Coronary artery (tissue), 2 donors: ENCODE results near the gene METTL1.
"Not testable (repeated sequence)": the region's sequence is repeated elsewhere in the genome, so short reads cannot be mapped to it uniquely, and the experiment has no call there.

Source experiments
- DNase-seq: peaks from one replicate; pipeline ENCODE4 v3.0.0-alpha.2; 2017; ENCODE audit warnings: low spot score
- H3K27ac ChIP-seq, 2 donors: fragments of 200-600 bp; sonication (generic); one replicate each; pipeline ENCODE4 v1.5.1; 2016 to 2019
- H3K4me3 ChIP-seq: fragments of 200-600 bp; sonication (generic); 2 replicates; pipeline ENCODE4 v1.5.1; 2016; ENCODE audit warnings: mild to moderate bottlenecking, moderate library complexity
- TF ChIP-seq, protein P1 (sequence below): fragments of 200-600 bp; sonication (generic); IDR thresholded peaks from one replicate; pipeline ENCODE4 v1.5.1; 2019; ENCODE audit warnings: antibody characterized with exemption

METTL1 gene

GRCh38 chr12:57771873-57772428 lies at the start of gene METTL1:
TSS of gene METTL1 (minus strand) at chr12:57772105. CDS start at chr12:57772083, 22 bp downstream.
- TF ChIP-seq, protein P1, sequence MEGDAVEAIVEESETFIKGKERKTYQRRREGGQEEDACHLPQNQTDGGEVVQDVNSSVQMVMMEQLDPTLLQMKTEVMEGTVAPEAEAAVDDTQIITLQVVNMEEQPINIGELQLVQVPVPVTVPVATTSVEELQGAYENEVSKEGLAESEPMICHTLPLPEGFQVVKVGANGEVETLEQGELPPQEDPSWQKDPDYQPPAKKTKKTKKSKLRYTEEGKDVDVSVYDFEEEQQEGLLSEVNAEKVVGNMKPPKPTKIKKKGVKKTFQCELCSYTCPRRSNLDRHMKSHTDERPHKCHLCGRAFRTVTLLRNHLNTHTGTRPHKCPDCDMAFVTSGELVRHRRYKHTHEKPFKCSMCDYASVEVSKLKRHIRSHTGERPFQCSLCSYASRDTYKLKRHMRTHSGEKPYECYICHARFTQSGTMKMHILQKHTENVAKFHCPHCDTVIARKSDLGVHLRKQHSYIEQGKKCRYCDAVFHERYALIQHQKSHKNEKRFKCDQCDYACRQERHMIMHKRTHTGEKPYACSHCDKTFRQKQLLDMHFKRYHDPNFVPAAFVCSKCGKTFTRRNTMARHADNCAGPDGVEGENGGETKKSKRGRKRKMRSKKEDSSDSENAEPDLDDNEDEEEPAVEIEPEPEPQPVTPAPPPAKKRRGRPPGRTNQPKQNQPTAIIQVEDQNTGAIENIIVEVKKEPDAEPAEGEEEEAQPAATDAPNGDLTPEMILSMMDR = no peak
- peak within 1 kb of the TSS; percentile 46 to 99 for H3K27ac ChIP-seq
- peak within 1 kb of the TSS; percentile 93 for H3K4me3 ChIP-seq
- peak; percentile 97 for DNase-seq

DNA sequence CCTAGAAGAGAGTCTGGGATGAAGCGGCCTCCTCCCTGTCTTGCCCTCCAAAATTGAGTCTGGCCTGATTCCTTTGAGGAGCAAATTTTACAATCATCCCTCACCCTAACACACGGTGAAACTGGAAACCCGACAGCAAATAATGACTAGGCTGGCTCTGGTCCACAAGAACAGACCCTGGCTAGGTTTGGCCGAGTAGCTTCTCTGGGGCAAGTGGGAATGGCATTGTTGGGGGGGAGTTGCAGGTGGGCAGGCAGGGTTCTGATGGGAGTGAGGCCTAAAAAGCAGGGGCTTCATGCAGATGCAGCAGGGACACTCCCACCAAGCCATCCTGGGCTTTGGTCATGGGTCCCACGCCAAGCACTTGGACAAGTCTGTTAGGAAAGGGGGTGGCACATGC lies 49.1 kb upstream of the METTL1 start:
- H3K4me3 ChIP-seq = not testable (repeated sequence)
- peak; percentile 43 for DNase-seq
- H3K27ac ChIP-seq = peak overlapping the region in 1 of 2 donors; percentile 12

DNA sequence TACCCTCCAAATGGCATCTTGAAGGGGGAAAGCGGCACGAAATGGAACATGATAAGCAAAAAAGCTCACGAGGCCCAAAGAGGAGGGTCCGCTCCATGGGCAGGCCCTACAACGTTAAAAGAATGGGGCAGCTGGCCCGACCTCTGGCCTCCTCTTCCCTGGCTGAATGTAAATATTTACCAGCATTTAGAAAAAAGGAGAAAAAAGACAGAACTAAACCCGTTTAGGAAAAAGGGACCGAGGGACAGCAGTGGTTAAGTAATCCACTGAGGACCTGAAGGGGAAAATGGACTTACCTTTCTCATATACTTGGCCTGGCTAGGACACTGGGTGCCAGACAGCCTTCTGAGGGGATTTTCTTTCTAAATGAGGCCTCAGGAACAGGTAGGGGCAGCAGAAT lies 48.2 kb upstream of the METTL1 start:
- not testable (repeated sequence) for DNase-seq, H3K27ac ChIP-seq, H3K4me3 ChIP-seq

GRCh38 chr12:57817990-57818331 lies 46.1 kb upstream of the METTL1 start:
- H3K27ac ChIP-seq = peak overlapping the region in 1 of 2 donors; percentile 68
- H3K4me3 ChIP-seq, DNase-seq: not testable (repeated sequence)

DNA sequence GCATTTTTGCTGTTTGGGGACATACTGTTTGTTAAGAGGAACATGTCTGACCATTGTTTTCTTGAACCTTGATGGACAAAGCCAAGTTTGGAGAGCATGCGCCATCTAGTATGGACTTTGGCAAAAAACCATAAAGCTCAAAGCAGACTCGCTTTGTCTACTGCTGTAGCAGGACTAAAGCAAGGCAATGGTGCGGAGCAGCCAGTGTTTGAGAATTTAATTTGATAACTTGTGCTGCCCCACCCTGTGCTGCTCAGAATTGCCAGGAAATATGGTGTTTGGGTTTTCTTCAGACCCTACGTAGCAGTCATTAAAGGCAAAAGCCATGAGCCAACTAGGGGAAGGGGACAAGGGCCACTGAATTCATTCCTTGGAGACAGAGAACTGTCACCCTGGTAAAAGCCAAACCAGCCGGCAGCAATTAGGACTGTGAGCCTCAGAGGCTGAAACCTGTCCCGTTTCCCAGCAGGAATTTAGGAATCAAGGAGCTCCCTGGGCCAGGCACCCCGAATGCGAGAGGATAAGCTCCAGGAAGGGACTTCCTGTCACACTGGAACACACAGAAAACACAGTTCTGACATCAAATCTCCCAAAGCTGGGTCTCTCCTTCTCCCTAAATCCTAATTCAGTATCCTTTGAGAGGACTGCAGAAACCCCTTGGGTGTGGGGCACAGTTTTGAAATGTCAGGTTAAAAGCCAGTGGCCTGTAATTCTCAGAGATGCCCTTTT lies 45.5 kb upstream of the METTL1 start:
- TF ChIP-seq, protein P1 = no peak
- Histone ChIP-seq H3K27ac (peak overlapping the region; percentile 33 to 68), H3K4me3 (peak overlapping the region; percentile 8)
- DNase-seq = no peak

- Histone ChIP-seq H3K27ac (peak overlapping the region in 1 of 2 donors; percentile 68), H3K4me3 (peak overlapping the region; percentile 8)
- TF ChIP-seq, protein P1 = no peak
- DNase-seq = no peak
These were observed 44.9 kb upstream of the METTL1 start for GRCh38 chr12:57816855-57817151.

DNA sequence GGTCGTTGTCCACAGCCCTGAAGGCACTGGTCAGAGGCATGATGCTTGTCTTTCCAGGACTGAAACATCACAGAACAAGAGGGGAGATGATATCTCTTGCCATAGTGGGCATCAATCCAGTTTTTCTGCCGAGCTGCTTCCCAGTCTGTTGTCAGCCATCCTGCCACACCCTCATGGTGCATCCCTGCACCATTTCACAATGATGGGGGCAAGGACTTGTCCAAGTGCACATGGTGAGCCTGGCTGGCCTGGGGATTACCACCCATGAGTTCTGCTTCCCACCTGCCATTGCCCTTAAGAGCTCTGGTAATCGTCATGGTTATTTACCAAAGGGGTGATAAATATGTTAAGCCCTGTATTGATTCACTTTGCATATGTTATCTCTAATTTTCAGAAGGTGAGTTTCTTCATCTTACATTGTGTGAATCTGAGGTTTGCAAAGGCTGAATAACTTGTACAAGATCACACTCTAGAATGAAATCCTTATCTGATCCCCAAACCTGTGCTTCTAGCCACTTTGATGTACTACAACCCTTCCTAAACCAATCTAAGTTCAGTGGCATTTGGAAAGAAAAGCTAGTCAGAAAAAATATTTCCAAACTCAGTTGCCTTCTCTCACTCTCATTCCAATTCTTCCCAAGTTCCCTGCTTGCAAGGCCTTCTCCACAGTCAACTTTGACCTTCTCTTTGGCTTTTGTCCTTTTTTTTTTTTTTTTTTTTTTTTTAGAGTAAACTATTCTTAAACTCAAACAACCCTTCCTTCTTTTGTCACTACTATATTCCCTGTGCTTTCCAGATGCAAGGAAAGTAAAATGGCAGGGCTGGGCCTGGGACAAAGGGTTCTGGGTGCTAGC lies 44.3 kb upstream of the METTL1 start:
- H3K27ac ChIP-seq = peak overlapping the region in 1 of 2 donors; percentile 68

GRCh38 chr12:57815177-57816000 lies 43.5 kb upstream of the METTL1 start:
- Histone ChIP-seq H3K4me3 (no peak overlapping the region), H3K27ac (peak overlapping the region in 1 of 2 donors; percentile 64)
- TF ChIP-seq, protein P1 = no peak
- DNase-seq = peak; percentile 68

More for the DNA sequence above, 44.3 kb upstream of the METTL1 start:
- DNase-seq = no peak
- no peak overlapping the region for H3K4me3 ChIP-seq
- TF ChIP-seq, protein P1 = no peak
